ENCODE data around the gene SOCS4.

DNA sequence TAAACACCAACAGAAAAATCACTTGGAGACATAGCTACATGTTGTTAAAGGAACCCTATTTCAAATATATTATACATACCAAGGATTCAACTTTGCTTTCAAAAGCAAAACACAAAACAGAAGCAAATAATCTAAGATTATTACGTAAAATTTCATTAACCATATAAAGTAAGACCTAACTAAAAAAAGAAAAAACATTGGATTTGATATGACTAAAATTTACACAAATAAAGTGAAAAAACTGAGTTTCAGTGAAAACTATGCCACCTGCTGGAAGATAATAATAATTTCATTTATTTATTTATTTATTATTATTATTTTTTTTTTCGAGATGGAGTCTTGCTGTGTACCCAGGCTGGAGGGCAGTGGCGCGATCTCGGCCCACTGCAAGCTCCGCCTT, 45.3 kb upstream of the SOCS4 start:
- no peak for TF ChIP-seq POLR2AphosphoS5 (IDR thresholded peaks at IDR 0.05; ENCODE audit: low read depth, low read length)
- no peak for TF ChIP-seq POLR2A (IDR thresholded peaks at IDR 0.05; ENCODE audit: low read depth, low read length)
- no peak for TF ChIP-seq PAX5 (IDR thresholded peaks at IDR 0.05; ENCODE audit: insufficient read depth, low read length, severe bottlenecking)
- TF ChIP-seq SPI1 (IDR thresholded peaks at IDR 0.05; ENCODE audit: low read depth, low read length): no peak
- no peak for TF ChIP-seq TAF1 (IDR thresholded peaks at IDR 0.05; ENCODE audit: low read depth, low read length)
